Spleen (tissue), 11 donors: Measurements from ENCODE around the gene CAV1. TPM values are rescaled to one million over a fixed set of nuclear protein-coding genes. Genes with fewer than 3 reads are reported as not detected.
A peak's percentile ranks its signal among the peaks of the same experiment; 100 is the strongest.

ENCODE experiments used
- DNase-seq: peaks from one replicate; pipeline ENCODE4 v3.0.0-alpha.2; 2020
- H3K27ac ChIP-seq, 8 donors: fragments of 200-600 bp; sonication (generic) in 7 of 8; 1 replicate in 4 of 8; 2 replicates in 4 of 8; pipeline versions ENCODE4 v1.5.0 to v1.8.0; 2016 to 2021; ENCODE audit warnings: inconsistent platforms in 4 of 8, mild to moderate bottlenecking in 4 of 8, moderate library complexity in 1 of 8
- H3K27me3 ChIP-seq, 7 donors: fragments of 200-600 bp; sonication (generic) in 6 of 7; replicated peaks in 1 of 7; 1 replicate in 4 of 7; 2 replicates in 3 of 7; pipeline versions ENCODE4 v1.5.0 to v1.8.0; 2016 to 2021; ENCODE audit warnings: inconsistent platforms in 3 of 7, mild to moderate bottlenecking in 1 of 7
- H3K36me3 ChIP-seq, 6 donors: fragments of 200-600 bp; sonication (generic) in 5 of 6; 1 replicate in 4 of 6; 2 replicates in 2 of 6; pipeline versions ENCODE4 v1.5.0 to v1.8.0; 2016 to 2021; ENCODE audit warnings: inconsistent platforms in 2 of 6
- H3K4me1 ChIP-seq, 6 donors: fragments of 200-600 bp; sonication (generic) in 5 of 6; 1 replicate in 3 of 6; 2 replicates in 3 of 6; pipeline versions ENCODE4 v1.5.0 to v1.8.0; 2016 to 2021; ENCODE audit warnings: inconsistent platforms in 3 of 6
- H3K4me3 ChIP-seq, 8 donors: fragments of 200-600 bp; sonication (generic) in 7 of 8; 1 replicate in 4 of 8; 2 replicates in 4 of 8; pipeline versions ENCODE4 v1.5.0 to v1.8.0; 2016 to 2021; ENCODE audit warnings: inconsistent platforms in 4 of 8, mild to moderate bottlenecking in 4 of 8, moderate library complexity in 2 of 8
- H3K9me3 ChIP-seq, 8 donors: fragments of 200-600 bp; sonication (generic) in 7 of 8; 1 replicate in 4 of 8; 2 replicates in 4 of 8; pipeline versions ENCODE4 v1.5.0 to v1.8.0; 2016 to 2021; ENCODE audit warnings: inconsistent platforms in 4 of 8
- POLR2A ChIP-seq, 3 donors: fragments of 450-650 bp; IDR thresholded peaks; one replicate each; pipeline ENCODE4 v1.5.1; 2017; ENCODE audit warnings: antibody characterized with exemption in 3 of 3, mild to moderate bottlenecking in 1 of 3
- POLR2AphosphoS5 ChIP-seq, 3 donors: sonication (generic); formaldehyde crosslinking; IDR thresholded peaks; one replicate each; pipeline ENCODE4 v1.5.1; 2017; ENCODE audit warnings: antibody characterized with exemption in 3 of 3
- WGBS, 5 donors: extraction: QIAGEN DNeasy Blood & Tissue Kit in 3 of 5; methylation state at CpG; one replicate each; pipeline versions ENCODE4 v1.1.5 to v1.1.7; 2013 to 2018; 5-methylcytosine and 5-hydroxymethylcytosine counted together
- intact Hi-C: fragments of 100-400 bp; cut with DNase I; formaldehyde crosslinking; loops from one replicate; pipeline ENCODE4 v1.15.0; 2023; ENCODE audit warnings: low total_unique reads
- polyA plus RNA-seq, 3 donors: library from polyadenylated mRNA; stranded (reverse); fragments of 200-250 nt; gene quantifications; one replicate each; pipeline ENCODE4 v1.2.1, GENCODE V29; 2013
- total RNA-seq, 7 donors: library from RNA; depleted of rRNA in 3 of 7; stranded (reverse); fragments of >200 nt in 3 of 7; fragmentation: NEBNext Ultra II Directional in 4 of 7; extraction: Animal tissue kit (Norgen Biotek cat#: 25700) in 4 of 7; gene quantifications; one replicate each; pipeline versions ENCODE4 v1.1.0 to v1.2.1, GENCODE V29; 2016 to 2021
- TF ChIP-seq, protein P1 (sequence below), 11 experiments: fragments of 200-600 bp in 7 of 11; fragments of 450-650 bp in 4 of 11; sonication (generic) in 4 of 11; IDR thresholded peaks in 8 of 11; conservative IDR thresholded peaks in 3 of 11; 1 replicate in 7 of 11; 2 replicates in 4 of 11; pipeline versions ENCODE4 v1.4.0 to v1.8.0; 2016 to 2021; ENCODE audit warnings: antibody characterized with exemption in 11 of 11, inconsistent platforms in 4 of 11, mild to moderate bottlenecking in 1 of 11
- donor health status: healthy with polysubstance abuse.
- donor health status: DM: no; HTN: no; CAD: no; lungs with moderate emphysema.
- donor health status: DM: no; HTN: no; CAD: no.
- donor health status: Bipolar disorder and iron deficiency.
- donor health status: healthy.
- donor health status: DM: no; HTN: no; CAD: no.
- donor health status: DM: yes; HTN: yes; CAD: no.

CAV1 gene
- total and polyA plus RNA-seq, 10 donors = 26.8 to 404 (median 183) TPM

- peaks cover 0 to 3% (median 0%) of the 10 kb centered on the region in 6 donors for H3K36me3 ChIP-seq
- peaks cover 0 to 46% (median 22%) of the 10 kb centered on the region in 7 donors for H3K27me3 ChIP-seq
- DNase-seq = peak; percentile 93
- no peaks in the 10 kb centered on the region for H3K9me3 ChIP-seq
- peak overlapping the region; percentile 38 to 81 (median 58) for H3K4me3 ChIP-seq
- TF ChIP-seq, protein P1, sequence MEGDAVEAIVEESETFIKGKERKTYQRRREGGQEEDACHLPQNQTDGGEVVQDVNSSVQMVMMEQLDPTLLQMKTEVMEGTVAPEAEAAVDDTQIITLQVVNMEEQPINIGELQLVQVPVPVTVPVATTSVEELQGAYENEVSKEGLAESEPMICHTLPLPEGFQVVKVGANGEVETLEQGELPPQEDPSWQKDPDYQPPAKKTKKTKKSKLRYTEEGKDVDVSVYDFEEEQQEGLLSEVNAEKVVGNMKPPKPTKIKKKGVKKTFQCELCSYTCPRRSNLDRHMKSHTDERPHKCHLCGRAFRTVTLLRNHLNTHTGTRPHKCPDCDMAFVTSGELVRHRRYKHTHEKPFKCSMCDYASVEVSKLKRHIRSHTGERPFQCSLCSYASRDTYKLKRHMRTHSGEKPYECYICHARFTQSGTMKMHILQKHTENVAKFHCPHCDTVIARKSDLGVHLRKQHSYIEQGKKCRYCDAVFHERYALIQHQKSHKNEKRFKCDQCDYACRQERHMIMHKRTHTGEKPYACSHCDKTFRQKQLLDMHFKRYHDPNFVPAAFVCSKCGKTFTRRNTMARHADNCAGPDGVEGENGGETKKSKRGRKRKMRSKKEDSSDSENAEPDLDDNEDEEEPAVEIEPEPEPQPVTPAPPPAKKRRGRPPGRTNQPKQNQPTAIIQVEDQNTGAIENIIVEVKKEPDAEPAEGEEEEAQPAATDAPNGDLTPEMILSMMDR (IDR thresholded peaks at IDR 0.05 in 8 of 11, conservative IDR thresholded peaks at IDR 0.05 in 3 of 11) = peak in 10 of 11 experiments; percentile 19 to 94 (median 86)
- TF ChIP-seq POLR2A (IDR thresholded peaks at IDR 0.05) (peak in 1 of 3 donors; percentile 66), POLR2AphosphoS5 (IDR thresholded peaks at IDR 0.05) (peak; percentile 48 to 79 (median 78))
- peaks cover 5 to 67% (median 42%) of the 10 kb centered on the region in 6 donors for H3K4me1 ChIP-seq
- WGBS, 5 donors = 1 to 4% (median 1%) methylated on average over 63 to 83 of the region's 83 CpGs
- H3K27ac ChIP-seq = peak overlapping the region; percentile 59 to 91 (median 88)
- intact Hi-C loops = loop anchor here (10.0 kb wide), 2 partner anchors 59 to 271 kb away; no protein-coding TSS in a partner anchor
Measured at GRCh38 chr7:116525913-116526861, 1.4 kb downstream of the CAV1 start.

GRCh38 chr7:116526897-116527296, 2.1 kb downstream of the CAV1 start:
- TF ChIP-seq, protein P1 (IDR thresholded peaks at IDR 0.05 in 8 of 11, conservative IDR thresholded peaks at IDR 0.05 in 3 of 11) = no peak
- TF ChIP-seq POLR2A (IDR thresholded peaks at IDR 0.05) (no peak), POLR2AphosphoS5 (IDR thresholded peaks at IDR 0.05) (no peak)
- intact Hi-C loops = loop anchor here (10.0 kb wide), 2 partner anchors 58 to 272 kb away; no protein-coding TSS in a partner anchor
- no peaks in the 10 kb centered on the region for H3K9me3 ChIP-seq
- H3K4me3 ChIP-seq = peak overlapping the region in 7 of 8 donors; percentile 48 to 81 (median 62)
- WGBS, 5 donors = 43 to 55% (median 50%) methylated on average over 5 of the region's 5 CpGs
- DNase-seq = no peak
- peaks cover 0 to 3% (median 0%) of the 10 kb centered on the region in 6 donors for H3K36me3 ChIP-seq
- H3K4me1 ChIP-seq = peaks cover 5 to 67% (median 43%) of the 10 kb centered on the region in 6 donors
- peaks cover 0 to 46% (median 22%) of the 10 kb centered on the region in 7 donors for H3K27me3 ChIP-seq
- peak overlapping the region in 5 of 8 donors; percentile 30 to 91 (median 88) for H3K27ac ChIP-seq

GRCh38 chr7:116527521-116527920, 2.7 kb downstream of the CAV1 start:
- Histone ChIP-seq H3K9me3 (no peaks in the 10 kb centered on the region), H3K36me3 (peaks cover 0 to 3% (median 0%) of the 10 kb centered on the region in 6 donors), H3K27ac (peak overlapping the region in 5 of 8 donors; percentile 37 to 91 (median 88)), H3K4me3 (peak overlapping the region in 6 of 8 donors; percentile 48 to 81 (median 58)), H3K4me1 (peaks cover 5 to 67% (median 47%) of the 10 kb centered on the region in 6 donors), H3K27me3 (peaks cover 0 to 46% (median 22%) of the 10 kb centered on the region in 7 donors)
- intact Hi-C loops = loop anchor here (10.0 kb wide), 2 partner anchors 57 to 273 kb away; no protein-coding TSS in a partner anchor
- TF ChIP-seq POLR2A (IDR thresholded peaks at IDR 0.05) (no peak), POLR2AphosphoS5 (IDR thresholded peaks at IDR 0.05) (no peak)
- TF ChIP-seq, protein P1 (IDR thresholded peaks at IDR 0.05 in 8 of 11, conservative IDR thresholded peaks at IDR 0.05 in 3 of 11) = no peak
- no peak for DNase-seq
- 42 to 63% (median 50%) methylated on average over 3 of the region's 3 CpGs for WGBS, 5 donors
